RPMI7951 (cell line): Measurements from ENCODE around the gene TRMT1. TPM values are rescaled to one million over a fixed set of nuclear protein-coding genes. Genes with fewer than 3 reads are reported as not detected.

Experiments
- DNase-seq: peaks from one replicate; pipeline ENCODE4 v3.0.0-alpha.2; 2012; ENCODE audit warnings: low read depth
- total RNA-seq: library from RNA; depleted of rRNA; stranded (reverse); fragments of >200 nt; shearing (Covaris generic); gene quantifications from 2 replicates; pipeline ENCODE4 v1.2.3, GENCODE V29; 2014

TRMT1 gene
- total RNA-seq, 1 experiment from 2014 or later, result 46.4 TPM

DNA sequence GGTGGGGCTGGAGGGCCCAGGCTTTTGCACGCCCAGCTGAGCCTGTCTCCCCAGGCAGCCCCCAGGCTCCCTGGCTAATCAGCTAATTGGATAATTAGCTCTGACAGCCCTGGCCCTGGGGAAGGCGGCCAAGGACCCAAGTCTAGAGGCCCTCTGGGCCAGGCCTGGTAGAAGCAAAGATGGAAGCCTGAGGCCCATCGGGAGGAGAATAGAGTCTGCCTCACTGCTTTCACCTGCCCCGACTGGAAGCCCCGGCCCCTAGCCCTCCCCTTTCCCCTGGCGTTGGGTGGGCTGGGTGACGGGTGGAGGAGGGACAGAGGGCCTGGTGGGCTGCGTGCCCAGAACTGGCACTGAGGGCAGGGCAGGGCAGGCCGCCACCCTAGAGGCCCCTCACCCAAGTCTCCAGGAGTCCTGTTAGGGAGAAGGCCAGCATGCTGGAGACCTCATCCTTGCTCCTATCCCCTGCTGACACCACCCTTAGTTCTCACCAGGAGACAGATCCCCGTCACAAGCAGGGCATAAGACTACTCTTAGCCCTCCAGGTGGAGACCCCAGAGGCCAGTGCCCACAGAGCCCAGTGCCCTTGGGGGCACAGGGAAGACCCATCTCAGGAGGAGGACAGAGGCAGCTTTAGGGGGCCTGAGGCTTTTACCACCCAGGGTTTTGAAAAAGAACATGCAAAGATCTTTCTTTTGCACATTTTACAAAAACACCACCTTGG is 25.9 kb downstream of the TRMT1 start:
- DNase-seq, result no peak

DNA sequence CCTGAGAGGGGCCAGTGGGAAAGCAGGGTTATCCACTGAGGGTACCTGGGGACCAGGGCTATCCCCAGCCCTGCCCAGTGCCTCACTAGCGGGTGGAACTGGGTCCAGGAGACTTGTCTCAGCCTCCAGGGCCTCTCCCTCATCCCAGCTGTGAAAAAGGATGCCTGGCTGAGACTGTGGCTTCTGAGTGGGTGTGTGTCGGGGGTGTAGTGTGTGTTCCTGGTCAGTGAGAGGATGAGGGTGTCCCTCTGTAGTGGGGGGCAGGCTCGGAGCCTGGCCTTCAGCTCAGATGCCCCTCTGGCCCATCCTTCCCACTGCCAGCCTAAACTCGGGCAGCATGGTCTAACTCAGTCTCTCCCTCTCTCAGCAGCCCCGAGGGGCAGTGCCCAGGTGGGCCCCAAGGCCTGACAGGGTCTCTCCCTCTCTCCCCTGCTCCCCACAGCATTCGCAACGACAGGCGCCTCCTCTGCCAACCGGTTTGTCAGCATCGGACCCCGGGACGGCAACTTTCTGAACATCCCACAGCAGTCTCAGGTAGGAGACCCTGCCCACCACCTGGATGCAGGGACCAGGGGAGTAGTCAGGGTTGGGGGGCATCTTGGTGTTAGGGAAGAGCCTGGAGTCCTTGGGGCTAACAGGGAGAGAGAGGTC is 26.6 kb downstream of the TRMT1 start:
- no peak for DNase-seq

DNA sequence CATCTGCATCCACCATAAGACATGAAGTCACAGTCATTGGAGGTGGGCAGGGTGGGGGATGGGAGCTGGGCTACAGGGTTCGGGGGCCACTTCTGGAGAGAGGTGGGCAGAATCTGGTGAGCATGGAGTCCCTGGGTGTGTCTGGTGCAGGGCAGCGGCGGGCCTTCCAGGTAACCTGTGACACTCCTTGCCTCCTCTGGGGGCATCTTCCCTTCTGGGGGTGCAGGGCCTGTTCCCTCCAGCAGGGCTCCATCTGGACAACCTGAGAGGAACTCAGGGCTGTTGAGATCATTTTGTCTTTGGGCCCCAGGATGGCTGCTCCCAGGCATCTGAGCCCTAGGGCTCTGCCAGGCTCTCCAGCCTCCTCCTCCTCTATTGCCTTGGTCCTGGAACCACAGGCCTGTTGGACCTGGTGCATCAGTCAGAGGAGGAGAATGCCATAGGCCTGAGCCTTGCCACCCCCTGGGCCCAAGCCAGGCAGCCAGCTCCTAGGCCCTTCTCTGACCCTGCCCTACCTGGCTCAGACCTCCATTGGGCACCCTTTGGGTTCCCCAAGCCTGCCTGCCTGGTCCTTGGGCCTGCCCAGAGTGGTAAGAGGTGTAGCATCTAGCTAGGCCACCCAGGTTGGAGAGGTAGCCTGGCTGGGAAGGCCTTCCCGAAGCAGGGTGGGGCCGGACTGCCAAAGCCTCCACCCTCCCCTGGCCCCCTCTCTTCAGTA is 27.2 kb downstream of the TRMT1 start:
- no peak for DNase-seq

DNA sequence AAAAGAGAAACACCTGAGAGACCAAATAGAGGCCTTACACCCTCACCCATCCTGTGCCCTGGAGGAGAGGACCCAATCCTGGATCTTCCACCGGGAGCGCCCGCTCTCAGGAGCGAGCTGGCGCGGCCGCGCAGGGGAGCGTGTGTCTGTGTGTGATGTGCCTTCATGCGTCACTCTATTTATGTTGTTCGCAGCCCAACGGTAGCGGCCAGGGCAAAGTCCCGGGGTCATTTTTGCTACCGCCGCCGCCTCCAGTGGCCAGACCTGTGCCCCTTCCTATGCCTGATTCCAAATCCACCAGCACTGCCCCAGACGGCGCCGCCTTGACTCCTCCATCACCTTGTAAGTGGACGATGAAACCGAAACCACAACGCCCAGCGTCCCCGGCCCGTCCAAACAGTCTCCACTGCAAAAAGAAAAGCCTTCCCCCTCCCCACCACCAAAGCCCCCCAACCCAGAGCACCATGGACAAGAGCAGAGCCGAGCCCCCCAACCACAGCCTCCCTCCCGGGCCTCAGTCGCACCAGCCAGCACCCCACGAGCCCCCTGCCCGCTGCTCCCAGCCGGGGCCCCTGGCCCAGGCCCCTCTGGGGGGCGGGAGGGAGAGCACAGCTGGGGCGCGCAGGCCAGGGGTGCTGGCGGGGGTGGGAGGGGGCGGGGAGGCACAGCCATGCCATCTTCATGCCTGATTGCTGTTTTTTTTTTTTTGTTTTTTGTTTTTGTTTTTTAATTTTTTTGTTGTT is 28.6 kb downstream of the TRMT1 start:
- DNase-seq, result no peak

DNA sequence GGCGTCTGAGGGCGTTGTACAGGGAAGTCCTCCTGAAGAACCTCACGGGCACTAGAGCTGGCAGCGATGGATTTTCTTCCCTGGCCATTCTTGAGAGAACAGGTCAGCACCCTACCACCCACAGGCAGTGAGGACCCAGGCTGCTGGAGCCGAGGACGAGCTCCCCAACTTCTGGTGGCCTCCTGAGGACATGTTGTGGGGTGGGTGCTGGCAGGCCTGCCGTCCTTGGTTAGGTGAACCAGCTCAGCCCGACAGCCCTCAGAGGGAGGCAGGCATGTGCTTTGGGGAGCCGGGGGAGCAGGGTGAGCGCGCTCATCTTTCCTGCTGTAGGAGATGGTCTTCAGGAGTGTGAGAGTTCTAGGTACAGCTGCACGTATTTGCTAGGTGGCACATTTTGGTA is 29.2 kb downstream of the TRMT1 start:
- no peak for DNase-seq

DNA sequence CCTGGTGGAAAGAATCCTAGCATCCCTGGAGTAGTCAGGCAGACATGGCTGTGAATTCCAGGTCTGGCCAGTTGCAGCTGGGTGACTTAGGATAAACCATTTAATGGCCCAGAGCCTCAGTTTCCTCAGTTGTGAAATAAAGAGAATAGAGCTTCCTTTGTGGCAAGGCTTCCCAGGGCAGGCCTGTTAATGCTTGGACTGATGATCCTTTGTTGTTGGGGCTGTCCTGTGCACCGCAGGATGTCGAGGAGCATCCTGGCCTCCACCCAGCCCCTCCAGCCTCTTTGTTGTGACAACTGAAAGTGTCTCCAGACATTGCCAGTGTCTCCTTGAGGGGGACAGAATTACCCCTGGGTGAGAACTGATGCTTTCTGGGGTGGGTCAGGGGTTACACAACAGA is 30.2 kb downstream of the TRMT1 start:
- DNase-seq, result no peak

DNA sequence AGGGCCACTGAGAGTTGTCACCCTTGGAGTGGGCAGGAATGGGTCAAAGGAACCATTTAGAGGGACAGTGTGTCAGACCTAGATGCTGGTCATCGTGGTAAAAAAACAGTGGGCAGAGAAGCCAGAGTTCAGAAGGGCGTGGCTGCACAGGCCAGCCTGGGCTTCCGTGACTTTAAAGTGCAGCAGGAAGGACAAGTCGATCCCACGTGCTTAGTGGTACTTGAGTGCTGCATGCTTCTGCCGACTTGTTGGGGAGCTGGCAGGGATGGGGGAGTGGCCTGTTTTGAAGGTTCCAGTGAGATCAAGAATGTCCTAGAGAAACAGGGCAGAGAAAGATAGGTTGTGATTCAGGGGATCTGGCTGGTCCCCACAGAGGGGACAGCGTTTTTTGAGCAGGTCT is 30.9 kb downstream of the TRMT1 start:
- DNase-seq, result no peak

DNA sequence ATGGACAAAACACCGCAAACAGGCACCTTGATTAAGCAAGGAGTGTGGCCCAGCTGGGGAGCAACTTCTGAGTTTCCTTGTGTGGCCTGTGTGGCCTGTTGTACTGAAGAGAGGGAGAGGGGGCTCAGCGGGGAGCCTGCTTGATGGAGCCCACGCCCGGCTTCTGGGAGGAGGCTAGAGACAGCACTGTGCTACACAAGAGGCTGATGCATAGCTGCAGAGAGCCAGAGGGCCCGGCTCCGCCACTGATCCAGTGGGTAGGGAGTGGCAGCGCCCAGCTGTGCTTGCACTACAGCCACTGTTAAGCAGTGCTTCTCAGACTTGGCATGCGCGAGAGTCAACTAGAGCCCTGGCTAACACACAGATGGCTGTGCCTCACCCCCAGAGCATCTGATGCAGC is 32.9 kb downstream of the TRMT1 start:
- DNase-seq, result no peak

DNA sequence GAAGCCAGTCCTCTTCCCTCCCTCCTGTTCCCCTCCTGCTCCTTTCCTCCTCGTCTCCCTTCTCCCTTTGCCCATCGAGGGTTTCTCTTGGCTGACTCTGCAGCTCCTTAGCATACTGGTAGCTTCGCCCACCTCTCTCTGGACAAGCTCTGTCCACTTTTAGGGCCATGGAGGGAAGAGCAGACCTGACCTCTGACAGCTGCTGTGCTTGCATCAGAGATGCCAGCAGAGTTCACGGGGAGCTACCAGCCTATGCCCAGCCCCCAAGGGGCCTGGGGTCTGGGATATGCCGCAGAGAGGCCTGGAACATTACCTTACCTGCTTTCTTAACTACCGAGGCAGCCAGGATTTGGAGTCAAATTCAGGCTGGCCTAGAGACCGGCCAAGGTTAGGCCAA is 33.5 kb downstream of the TRMT1 start:
- no peak for DNase-seq

DNA sequence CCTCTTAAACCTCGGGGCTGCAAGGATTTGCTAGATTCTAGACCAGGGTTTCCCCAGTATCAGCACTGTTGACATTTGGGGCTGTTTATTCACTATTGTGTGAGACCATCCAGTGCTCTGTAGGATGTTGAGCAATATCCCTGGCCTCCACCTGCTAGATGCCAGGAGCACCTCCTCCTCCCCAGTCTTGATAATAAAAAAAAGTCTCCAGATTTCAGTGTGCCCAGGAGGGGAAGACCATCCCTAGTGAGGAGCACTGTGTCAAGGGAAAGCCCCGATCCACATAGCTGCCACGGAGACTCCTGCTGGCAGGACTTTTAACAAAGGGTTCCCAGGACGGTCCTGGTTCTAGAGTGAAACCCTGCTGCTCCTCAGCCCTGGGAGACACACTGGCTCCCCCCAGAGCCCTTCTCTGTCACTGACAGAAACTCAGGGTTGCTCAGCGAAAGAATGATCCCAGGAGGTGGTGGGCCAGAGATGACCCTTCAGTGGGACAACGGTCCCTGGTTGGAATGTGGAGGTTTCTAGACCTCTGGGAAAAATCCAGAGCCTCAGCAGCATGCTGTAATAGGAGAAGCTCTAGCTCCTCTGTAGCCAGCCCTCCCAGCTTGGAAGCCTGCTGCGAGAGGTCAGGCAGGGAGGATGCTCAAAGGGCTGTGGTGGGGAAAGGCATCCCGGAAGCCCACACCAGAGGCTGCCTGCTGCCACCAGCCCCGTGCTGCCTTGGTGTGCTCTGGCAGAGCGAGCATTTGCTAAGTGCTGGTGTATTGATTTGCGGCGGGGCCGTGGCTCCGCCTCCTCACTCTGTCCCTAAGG is 34.1 kb downstream of the TRMT1 start:
- DNase-seq, result peak; percentile 23

DNA sequence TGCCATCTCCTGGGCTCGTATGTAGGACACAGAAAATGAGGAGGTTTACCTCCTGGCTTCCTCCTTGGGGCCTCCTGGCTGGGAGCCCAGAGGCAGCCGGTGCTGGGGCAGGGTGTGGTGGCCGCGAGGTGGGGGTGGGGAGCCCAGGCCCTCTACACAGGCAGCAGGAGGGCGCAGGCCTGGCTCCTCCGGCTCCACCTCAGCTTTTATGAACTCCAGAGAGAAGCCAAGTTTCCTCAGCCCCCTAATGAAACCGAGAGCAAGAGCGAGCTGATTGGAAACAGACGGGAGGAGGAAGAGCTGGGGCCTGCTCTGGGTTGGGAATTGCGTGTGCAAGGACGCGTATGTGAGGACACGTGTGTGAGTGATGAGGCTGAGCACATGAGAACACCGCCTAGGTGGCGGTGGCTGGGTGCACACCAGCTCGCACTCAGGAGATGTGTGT is 37.0 kb downstream of the TRMT1 start:
- no peak for DNase-seq

DNA sequence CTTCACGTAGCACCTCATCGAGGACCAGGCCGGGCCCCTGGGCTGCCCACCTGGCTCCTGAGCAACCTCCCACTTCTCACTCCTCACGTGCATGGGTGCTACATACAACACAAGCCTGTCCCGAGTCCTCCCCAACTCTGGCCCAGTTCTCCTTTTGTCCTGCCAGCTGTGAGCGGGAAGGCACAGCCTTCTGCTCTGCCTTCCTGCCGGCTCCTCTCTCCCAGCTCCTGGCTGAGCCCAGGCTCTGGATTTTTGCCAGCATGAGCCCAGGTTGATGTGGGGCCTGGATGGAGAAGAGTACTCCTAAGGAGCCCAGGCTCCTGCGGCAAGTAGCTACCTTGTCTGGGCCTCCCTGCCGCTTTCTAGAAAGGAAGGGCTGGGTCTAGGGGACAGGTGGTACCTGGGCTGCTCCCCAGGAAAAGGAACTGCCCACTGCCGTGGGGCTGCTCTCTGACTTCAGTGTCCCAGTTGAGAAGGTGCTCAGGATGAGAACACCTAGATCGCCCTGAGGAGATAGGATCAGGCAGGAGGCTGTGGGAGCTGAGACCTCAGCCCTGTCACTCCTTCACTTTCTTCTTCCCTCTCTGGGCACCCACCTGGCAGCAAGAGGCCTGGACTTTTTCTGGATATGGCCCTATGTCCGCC is 37.5 kb downstream of the TRMT1 start:
- DNase-seq, result no peak

DNA sequence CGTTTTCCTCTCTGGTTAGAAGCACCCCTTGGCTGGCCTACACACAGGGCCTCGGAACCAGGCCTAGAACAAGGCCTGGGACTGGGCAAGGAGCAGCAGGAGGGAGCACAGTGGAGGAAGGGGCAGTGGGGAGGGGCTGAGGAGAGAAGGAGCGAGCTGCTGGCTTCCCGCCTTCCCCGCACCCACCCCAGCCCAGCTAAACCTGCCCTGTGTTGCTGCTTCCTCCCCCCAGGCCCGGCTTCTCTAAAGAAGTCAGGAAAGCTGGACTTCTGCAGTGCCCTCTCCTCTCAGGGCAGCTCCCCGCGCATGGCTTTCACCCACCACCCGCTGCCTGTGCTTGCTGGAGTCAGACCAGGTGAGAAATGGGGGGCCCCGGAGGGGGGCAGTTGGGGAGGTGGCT is 38.2 kb downstream of the TRMT1 start:
- no peak for DNase-seq

DNA sequence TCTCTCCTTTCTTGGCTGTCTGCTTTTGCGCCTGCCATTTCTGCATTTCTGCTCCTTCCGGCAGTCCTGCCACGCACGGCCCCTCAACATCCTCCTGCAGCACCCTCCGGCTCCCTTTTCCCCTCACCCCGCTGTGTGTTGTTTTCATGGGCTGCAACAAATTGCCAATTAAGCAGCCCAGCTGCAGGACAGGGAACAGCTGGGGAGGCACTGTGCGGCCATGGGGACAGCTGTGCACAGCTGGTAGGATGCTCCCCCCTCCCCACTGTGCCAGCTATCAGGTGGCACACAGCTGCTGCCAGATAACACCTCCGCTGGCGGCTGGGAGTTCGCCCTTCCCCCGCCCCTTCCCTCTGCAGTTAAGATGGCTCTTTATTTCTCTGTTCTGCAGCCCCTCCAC is 39.3 kb downstream of the TRMT1 start:
- DNase-seq, result no peak

DNA sequence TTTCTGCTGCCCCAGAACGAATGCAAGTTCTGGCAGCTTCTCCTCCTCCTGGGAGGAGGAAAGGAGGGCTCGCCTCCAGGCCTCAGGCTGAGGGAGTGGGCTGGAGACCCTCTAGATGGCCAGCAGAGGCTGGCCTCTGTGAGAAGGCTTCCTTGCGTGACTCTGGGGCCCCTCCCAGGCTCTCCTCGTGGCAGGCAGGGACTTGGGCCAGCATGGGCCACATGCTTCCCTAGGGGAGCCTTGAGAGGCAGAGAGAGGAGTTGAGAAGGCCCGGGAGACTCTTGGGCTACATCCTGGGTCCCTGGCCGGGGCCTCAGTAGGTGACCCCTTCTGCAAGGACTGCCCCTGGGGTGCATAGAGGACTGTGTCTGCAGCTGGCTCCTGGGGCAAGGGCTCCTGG is 39.8 kb downstream of the TRMT1 start:
- no peak for DNase-seq

DNA sequence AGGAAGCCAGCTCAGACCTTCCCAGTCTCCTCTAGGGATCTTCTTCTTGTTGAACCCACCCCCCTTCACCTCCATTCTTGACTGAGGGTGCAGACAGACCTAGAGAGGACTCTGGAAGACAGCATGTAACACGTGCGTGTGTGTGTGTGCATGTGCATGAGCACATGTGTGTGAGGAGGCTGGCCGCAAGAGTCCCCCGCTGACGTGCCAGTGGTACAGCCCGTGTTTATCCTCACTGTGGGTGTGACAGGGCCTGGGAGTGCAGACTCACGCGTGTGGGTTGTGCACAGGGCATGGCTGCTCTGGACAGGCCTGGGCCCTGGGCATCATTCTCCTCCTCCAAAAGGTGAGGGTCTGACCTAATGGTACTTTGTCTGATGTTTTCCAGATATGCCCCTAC is 40.2 kb downstream of the TRMT1 start:
- DNase-seq, result no peak

DNA sequence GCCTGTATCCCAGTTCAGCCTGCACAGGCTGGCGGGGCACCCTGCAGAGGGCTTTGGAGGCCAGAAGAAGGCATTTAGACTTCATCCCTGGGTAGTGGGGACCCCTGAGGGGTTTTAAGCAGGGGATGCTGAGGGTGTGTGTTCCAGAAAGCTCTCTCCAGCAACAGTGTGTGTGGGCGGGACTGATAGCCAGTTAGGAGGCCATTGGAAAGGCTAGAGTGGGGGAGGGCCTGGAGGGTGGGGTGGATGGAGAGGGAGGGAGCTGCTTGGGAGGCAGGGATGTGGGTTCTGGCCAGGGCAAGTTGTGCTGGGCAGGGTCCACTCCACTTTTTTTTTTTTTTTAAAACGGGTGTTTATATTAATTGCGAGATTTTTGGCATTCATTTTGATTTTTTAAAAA is 42.2 kb downstream of the TRMT1 start:
- no peak for DNase-seq

DNA sequence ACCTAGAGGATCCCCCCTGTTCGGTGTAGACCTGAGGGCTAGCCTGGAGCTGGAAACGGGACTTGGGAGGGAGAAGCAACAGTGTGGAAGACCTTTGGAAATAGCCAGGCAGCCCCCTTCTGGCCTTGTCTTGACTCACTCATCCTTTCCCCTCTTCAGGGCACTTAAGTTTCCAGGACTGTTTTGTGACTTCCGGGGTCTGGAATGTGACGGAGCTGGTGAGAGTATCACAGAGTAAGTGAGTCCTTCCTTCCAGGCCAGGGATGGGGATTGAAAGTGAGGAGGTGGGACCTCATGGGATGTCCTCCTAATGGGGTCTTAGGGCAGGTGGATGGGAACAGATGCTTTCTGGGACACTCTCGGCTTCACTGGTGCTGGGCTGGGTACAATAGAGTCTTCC is 43.3 kb downstream of the TRMT1 start:
- DNase-seq, result no peak

DNA sequence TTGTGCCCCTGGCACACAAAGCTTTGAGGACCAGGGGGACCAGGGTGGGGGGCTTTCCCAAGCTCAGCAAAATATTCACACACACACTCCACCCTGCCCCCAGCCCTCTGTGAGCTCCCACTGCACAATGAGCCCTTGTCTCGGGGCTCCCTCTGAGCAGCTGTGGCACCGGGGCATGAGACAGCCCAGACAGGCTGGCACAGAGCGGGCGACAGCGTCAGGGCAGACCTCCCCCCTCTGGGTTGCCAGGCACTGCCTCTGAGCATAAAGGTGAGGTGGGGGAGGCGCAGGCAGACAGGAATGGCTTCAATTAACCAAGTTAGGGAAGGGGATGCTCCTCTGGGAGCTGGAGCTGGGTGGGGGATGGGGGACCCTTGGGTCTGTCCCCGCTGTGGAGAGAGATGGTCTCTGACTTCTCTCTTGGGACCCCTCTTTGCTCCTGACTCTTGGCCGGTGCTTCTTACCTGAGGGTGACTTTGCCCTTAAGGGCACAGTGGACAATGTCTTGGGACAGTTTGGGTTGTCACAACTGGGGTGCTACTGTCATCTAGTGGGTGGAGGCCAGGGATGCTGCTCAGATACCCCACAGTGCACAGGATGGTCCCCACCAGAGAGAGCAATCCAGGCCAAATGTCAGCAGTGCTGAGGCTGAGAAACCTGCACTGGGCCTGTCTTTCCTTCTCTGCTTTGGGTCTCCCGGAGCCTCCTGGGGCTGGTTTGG is 44.2 kb downstream of the TRMT1 start:
- DNase-seq, result no peak

DNA sequence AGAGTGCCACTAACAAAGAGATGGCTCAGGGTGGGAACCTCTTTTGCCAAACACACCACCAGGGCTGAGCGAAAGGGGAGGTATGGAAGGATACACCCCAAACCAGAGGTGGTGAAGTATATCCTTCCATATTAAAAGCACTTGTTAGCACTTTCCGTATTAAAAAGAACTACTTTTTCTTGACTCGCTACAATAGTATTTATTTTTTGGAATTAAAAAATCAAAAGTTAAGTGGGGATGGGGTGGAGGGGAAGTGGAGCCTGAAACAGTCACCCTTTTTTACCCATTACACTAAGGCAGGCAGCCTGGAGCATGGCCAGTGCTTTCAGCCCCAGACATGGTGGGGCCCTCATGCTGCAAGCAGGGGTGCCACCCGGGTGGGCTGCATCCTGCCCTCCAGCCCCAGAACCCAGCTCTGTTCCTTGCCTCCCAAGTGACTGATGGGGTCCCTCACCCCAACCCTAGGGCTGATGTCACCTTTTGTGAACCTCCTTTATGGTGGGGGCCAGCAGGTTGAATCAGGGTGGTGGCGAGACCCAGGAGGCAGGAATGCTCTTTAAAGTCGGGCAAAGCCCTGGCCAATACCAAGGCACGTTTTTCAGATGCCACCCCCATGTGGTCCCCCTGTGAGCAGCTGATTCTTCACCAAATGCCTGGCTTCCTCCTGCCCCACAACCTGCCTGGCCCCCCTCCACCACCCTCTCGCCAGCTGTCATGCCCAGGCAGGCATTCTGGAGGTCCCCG is 44.9 kb downstream of the TRMT1 start:
- no peak for DNase-seq
